ENCODE results near the gene CNOT3. TPM values are rescaled to one million over a fixed set of nuclear protein-coding genes. Genes with fewer than 3 reads are reported as not detected.

Gene CNOT3
- total RNA-seq, 2 donors from 2014 or later: 20.8 to 28.1 TPM

- H3K36me3 ChIP-seq: peaks cover 80% of the 10 kb centered on the region
- DNase-seq (ENCODE audit: low spot score): no peak
- no peak overlapping the region for H3K4me3 ChIP-seq
- no peaks in the 10 kb centered on the region for H3K27me3 ChIP-seq (replicated peaks; ENCODE audit: insufficient read depth)
- H3K4me1 ChIP-seq (ENCODE audit: control insufficient read depth in 1 of 2, low read depth in 2 of 2): peaks cover 0 to 4% of the 10 kb centered on the region in 2 donors
- TF ChIP-seq CTCF (IDR thresholded peaks at IDR 0.05): no peak
- H3K9me3 ChIP-seq: no peaks in the 10 kb centered on the region
- no peak overlapping the region for H3K27ac ChIP-seq
- no peak for ATAC-seq (ENCODE audit: insufficient number of reproducible peaks, low FRiP score, low read depth)
Observed at GRCh38 chr19:54145541-54146158, 8.1 kb downstream of the CNOT3 start.

DNA sequence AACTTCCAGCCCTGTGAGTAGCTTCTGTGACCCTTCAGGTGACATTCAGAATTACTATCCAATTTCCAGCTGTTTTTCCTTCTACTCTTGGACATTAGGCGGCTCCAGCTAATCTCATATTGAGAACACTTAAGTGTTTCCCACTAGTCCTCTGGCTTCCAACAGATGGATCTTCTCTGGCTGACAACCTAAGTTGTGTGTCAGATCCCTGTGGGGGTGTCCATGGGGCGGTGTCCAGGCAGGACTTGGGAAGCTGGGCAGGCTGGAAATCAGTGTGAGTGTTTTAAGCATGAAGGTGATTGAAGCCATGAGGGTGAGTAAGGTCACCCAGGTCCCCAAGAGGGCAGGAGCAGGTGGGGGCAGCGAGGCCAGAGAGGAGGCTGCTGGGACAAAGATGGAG lies 10.1 kb downstream of the CNOT3 start:
- DNase-seq (ENCODE audit: low spot score): no peak
- Histone ChIP-seq H3K27ac (no peak overlapping the region), H3K36me3 (peaks cover 92% of the 10 kb centered on the region), H3K4me1 (ENCODE audit: control insufficient read depth in 1 of 2, low read depth in 2 of 2) (no peaks in the 10 kb centered on the region), H3K4me3 (no peak overlapping the region), H3K27me3 (replicated peaks; ENCODE audit: insufficient read depth) (no peaks in the 10 kb centered on the region), H3K9me3 (no peaks in the 10 kb centered on the region)
- TF ChIP-seq CTCF (IDR thresholded peaks at IDR 0.05): no peak
- no peak for ATAC-seq (ENCODE audit: insufficient number of reproducible peaks, low FRiP score, low read depth)

DNA sequence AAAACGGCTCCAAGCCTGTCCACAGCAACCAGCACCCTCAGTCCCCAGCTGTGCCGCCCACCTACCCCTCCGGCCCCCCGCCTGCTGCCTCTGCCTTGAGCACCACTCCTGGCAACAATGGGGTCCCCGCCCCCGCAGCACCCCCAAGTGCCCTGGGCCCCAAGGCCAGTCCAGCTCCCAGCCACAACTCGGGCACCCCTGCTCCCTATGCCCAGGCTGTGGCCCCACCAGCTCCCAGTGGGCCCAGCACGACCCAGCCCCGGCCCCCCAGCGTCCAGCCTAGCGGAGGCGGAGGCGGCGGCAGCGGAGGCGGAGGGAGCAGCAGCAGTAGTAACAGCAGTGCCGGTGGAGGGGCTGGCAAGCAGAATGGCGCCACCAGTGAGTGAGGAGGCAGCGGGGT lies 10.6 kb downstream of the CNOT3 start:
- Histone ChIP-seq H3K27me3 (replicated peaks; ENCODE audit: insufficient read depth) (no peaks in the 10 kb centered on the region), H3K4me1 (ENCODE audit: control insufficient read depth in 1 of 2, low read depth in 2 of 2) (no peaks in the 10 kb centered on the region), H3K9me3 (no peaks in the 10 kb centered on the region), H3K27ac (no peak overlapping the region), H3K36me3 (peaks cover 92% of the 10 kb centered on the region), H3K4me3 (no peak overlapping the region)
- DNase-seq (ENCODE audit: low spot score): no peak
- no peak for ATAC-seq (ENCODE audit: insufficient number of reproducible peaks, low FRiP score, low read depth)
- TF ChIP-seq CTCF (IDR thresholded peaks at IDR 0.05): no peak

- H3K4me3 ChIP-seq: no peak overlapping the region
- DNase-seq (ENCODE audit: low spot score) (no peak), ATAC-seq (ENCODE audit: insufficient number of reproducible peaks, low FRiP score, low read depth) (no peak)
- H3K9me3 ChIP-seq: no peaks in the 10 kb centered on the region
- H3K4me1 ChIP-seq (ENCODE audit: control insufficient read depth in 1 of 2, low read depth in 2 of 2): no peaks in the 10 kb centered on the region
- no peaks in the 10 kb centered on the region for H3K27me3 ChIP-seq (replicated peaks; ENCODE audit: insufficient read depth)
- peaks cover 91% of the 10 kb centered on the region for H3K36me3 ChIP-seq
- no peak overlapping the region for H3K27ac ChIP-seq
- no peak for TF ChIP-seq CTCF (IDR thresholded peaks at IDR 0.05)
Observed at GRCh38 chr19:54149021-54149812, 11.7 kb downstream of the CNOT3 start.

- TF ChIP-seq CTCF (IDR thresholded peaks at IDR 0.05): no peak
- no peak for DNase-seq (ENCODE audit: low spot score)
- no peak overlapping the region for H3K4me3 ChIP-seq
- no peaks in the 10 kb centered on the region for H3K4me1 ChIP-seq (ENCODE audit: control insufficient read depth in 1 of 2, low read depth in 2 of 2)
- no peaks in the 10 kb centered on the region for H3K9me3 ChIP-seq
- H3K36me3 ChIP-seq: peaks cover 86% of the 10 kb centered on the region
- no peak overlapping the region for H3K27ac ChIP-seq
- ATAC-seq (ENCODE audit: insufficient number of reproducible peaks, low FRiP score, low read depth): no peak
- H3K27me3 ChIP-seq (replicated peaks; ENCODE audit: insufficient read depth): no peaks in the 10 kb centered on the region
Observed at GRCh38 chr19:54151362-54152035, 13.9 kb downstream of the CNOT3 start.

Data from thoracic aorta (tissue), 2 donors.